HFFc6 (cell line): ENCODE results near the gene RNF208. TPM values are rescaled to one million over a fixed set of nuclear protein-coding genes. Genes with fewer than 3 reads are reported as not detected.

Source experiments
- DNase-seq: peaks from one replicate; pipeline ENCODE4 v3.0.0-alpha.2; 2018
- H3K27ac Mint-ChIP-seq: 2 replicates; pipeline ENCODE4 v1.8.0; 2020; ENCODE audit warnings: mild to moderate bottlenecking, mixed read lengths
- H3K27me3 Mint-ChIP-seq: 2 replicates; pipeline ENCODE4 v1.8.0; 2021; ENCODE audit warnings: mild to moderate bottlenecking, moderate library complexity, mixed read lengths; ENCODE audit not compliant: insufficient read depth
- H3K36me3 Mint-ChIP-seq: 2 replicates; pipeline ENCODE4 v1.8.0; 2021; ENCODE audit warnings: low read depth, mixed read lengths
- H3K4me1 Mint-ChIP-seq: 2 replicates; pipeline ENCODE4 v1.8.0; 2020; ENCODE audit warnings: low read depth, mixed read lengths
- H3K4me3 Mint-ChIP-seq: 2 replicates; pipeline ENCODE4 v1.8.0; 2020; ENCODE audit warnings: mild to moderate bottlenecking, moderate library complexity, mixed read lengths
- H3K9me3 Mint-ChIP-seq: 2 replicates; pipeline ENCODE4 v1.8.0; 2020; ENCODE audit warnings: mild to moderate bottlenecking, mixed read lengths
- total RNA-seq, 6 experiments: library from RNA; stranded (reverse); fragmentation: NEBNext Ultra II Directional; extraction: Animal tissue kit (Norgen Biotek cat#: 25700); gene quantifications; 2 replicates in 1 of 6; 3 replicates in 5 of 6; pipeline ENCODE4 v1.2.3, GENCODE V29; 2021
- TF ChIP-seq, protein P1 (sequence below): fragments of 200-600 bp; sonication (generic); IDR thresholded peaks from 2 replicates; pipeline ENCODE4 v1.5.0; 2021; ENCODE audit warnings: antibody characterized with exemption, mild to moderate bottlenecking

Gene RNF208
- total RNA-seq, 6 experiments from 2014 or later, result 2.5 to 3.8 (median 3.4) TPM

DNA sequence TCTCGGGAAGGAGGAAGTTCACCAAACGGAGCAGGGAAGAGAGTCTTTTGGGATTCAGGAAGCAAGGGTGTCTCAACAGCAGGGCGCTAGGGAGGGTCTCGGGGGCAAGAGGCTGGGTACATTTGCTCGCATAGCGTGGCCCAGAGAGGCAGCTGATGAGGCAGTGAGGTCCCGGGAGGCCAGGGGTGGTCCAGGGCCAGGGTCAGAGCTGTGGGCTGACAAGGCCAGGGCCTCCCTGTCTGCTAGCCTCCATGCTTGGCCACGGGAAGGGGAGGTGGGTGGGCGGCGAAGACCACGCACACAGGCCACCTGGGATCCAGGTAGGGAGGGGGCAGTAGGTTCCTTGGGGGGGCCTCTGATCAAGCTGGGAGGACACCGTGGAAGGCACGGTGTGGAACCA lies 10.5 kb downstream of the RNF208 start:
- H3K27me3 Mint-ChIP-seq, result peaks cover 2% of the 10 kb centered on the region
- H3K36me3 Mint-ChIP-seq, result peaks cover 18% of the 10 kb centered on the region
- TF ChIP-seq, protein P1, sequence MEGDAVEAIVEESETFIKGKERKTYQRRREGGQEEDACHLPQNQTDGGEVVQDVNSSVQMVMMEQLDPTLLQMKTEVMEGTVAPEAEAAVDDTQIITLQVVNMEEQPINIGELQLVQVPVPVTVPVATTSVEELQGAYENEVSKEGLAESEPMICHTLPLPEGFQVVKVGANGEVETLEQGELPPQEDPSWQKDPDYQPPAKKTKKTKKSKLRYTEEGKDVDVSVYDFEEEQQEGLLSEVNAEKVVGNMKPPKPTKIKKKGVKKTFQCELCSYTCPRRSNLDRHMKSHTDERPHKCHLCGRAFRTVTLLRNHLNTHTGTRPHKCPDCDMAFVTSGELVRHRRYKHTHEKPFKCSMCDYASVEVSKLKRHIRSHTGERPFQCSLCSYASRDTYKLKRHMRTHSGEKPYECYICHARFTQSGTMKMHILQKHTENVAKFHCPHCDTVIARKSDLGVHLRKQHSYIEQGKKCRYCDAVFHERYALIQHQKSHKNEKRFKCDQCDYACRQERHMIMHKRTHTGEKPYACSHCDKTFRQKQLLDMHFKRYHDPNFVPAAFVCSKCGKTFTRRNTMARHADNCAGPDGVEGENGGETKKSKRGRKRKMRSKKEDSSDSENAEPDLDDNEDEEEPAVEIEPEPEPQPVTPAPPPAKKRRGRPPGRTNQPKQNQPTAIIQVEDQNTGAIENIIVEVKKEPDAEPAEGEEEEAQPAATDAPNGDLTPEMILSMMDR, result no peak
- H3K9me3 Mint-ChIP-seq, result no peaks in the 10 kb centered on the region
- H3K4me1 Mint-ChIP-seq, result peaks cover 12% of the 10 kb centered on the region
- H3K27ac Mint-ChIP-seq, result peak overlapping the region; percentile 18; the same call in 1 of the 2 replicates
- DNase-seq, result no peak
- H3K4me3 Mint-ChIP-seq, result no peak overlapping the region

DNA sequence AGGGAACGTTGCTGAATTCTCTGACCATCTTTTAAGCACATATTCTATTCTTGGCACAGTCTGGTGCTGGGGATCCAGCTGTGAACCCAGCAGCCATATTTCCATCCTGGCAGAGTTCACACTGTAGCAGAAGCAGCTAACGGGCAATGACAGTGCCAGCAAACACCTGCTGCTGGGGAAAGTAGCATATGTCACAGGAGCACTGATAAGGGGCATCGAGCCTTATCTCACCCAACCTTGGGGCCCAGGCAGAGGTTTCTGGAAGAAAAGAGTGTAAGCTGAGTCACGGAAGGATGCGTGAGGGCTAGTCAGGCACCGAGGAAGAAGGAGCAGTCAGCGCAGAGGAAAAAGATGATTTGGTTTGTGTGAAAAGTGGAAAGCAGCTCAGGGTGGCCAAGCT lies 15.4 kb downstream of the RNF208 start:
- TF ChIP-seq, protein P1, result no peak
- peak overlapping the region; percentile 85 for H3K27ac Mint-ChIP-seq
- peaks cover 3% of the 10 kb centered on the region for H3K27me3 Mint-ChIP-seq
- peaks cover 33% of the 10 kb centered on the region for H3K4me1 Mint-ChIP-seq
- H3K36me3 Mint-ChIP-seq, result peaks cover 20% of the 10 kb centered on the region
- H3K9me3 Mint-ChIP-seq, result no peaks in the 10 kb centered on the region
- no peak for DNase-seq
- H3K4me3 Mint-ChIP-seq, result peak overlapping the region; percentile 98

DNA sequence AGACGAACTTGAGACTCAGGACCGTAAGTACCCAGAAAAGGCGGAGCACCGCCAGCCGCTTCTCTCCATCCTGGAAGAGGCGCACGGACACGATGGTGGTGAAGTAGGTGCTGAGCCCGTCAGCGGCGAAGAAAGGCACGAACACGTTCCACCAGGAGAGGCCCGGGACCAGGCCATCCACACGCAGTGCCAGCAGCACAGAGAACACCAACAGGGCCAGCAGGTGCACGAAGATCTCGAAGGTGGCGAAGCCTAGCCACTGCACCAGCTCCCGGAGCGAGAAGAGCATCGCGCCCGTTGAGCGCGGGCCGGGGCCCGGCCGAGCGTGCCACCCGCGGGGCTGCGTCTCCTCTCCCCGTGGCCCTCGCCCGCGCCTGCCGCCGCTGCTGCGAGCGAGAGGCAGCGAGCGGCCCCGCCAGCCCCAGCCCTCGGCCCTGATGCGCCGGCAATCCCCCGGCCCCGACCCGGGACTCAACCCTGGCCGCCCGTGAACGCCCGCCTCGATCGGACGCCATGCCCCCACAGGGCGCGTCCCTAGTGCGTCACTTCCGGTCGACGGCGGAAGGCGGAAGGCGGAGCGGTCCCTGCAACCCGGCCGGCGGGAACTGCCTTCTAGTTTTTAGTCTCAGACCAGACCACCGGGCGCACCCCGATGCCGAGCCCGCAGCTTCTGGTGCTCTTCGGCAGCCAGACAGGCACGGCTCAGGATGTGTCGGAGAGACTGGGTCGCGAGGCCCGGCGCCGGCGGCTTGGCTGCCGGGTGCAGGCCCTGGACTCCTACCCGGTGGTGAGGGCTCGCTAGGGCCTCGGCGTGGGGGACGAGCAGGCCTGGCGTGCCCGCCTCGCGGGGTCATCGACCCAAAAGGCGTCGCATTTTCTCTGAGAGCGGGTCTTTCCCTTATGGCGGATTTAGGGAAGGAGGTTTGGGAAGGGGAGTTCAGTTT lies 16.6 kb downstream of the RNF208 start, which contains the start of the genes NDOR1 and TMEM203:
Gene NDOR1, plus strand, starts transcription at position 575 of the 944 bp plus-strand sequence. Its CDS starts 78 bp downstream, at position 653.
Gene TMEM203, minus strand, starts transcription at position 523 of the 944 bp plus-strand sequence. Its CDS starts 234 bp downstream, at position 289.
- Mint-ChIP-seq H3K9me3 (no peaks in the 10 kb centered on the region), H3K36me3 (peaks cover 20% of the 10 kb centered on the region), H3K4me1 (peaks cover 33% of the 10 kb centered on the region), H3K4me3 (peak within 1 kb of the TSS; percentile 98), H3K27ac (peak within 1 kb of the TSS; percentile 86), H3K27me3 (peaks cover 1% of the 10 kb centered on the region)
- DNase-seq, result peak; percentile 77
- TF ChIP-seq, protein P1, result no peak

DNA sequence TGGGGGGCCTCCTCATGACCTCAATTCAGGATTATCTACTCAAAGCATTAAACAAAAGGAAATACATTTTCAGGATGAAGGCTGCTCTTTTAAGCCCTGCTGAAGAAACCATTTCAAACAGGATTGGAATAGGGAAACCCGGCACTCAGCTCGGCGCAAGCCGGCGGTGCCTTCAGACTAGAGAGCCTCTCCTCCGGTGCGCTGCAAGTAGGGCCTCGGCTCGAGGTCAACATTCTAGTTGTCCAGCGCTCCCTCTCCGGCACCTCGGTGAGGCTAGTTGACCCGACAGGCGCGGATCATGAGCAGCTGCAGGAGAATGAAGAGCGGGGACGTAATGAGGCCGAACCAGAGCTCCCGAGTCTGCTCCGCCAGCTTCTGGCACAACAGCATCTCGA lies 17.3 kb downstream of the RNF208 start:
- Mint-ChIP-seq H3K27ac (peak overlapping the region; percentile 86), H3K36me3 (peaks cover 20% of the 10 kb centered on the region), H3K9me3 (no peaks in the 10 kb centered on the region), H3K27me3 (peaks cover 1% of the 10 kb centered on the region), H3K4me3 (peak overlapping the region; percentile 98), H3K4me1 (peaks cover 33% of the 10 kb centered on the region)
- DNase-seq, result no peak
- TF ChIP-seq, protein P1, result no peak

DNA sequence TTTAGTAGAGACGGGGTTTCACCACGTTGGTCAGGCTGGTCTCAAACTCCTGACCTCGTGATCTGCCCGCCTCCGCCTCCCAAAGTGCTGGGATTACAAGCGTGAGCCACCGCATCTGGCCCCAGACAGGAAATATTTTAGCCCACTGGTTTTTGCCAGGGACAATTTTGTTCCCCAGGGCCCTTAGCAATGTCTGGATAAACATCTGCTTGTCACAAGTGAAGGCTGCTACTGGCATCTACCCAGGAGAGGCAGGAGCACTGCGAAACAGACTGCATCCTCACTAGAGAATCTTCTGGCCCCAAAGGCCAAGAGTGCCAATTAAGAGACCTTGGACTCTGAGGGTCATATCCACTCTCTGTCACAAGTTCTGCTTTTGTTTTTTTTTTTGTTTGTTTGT lies 19.1 kb downstream of the RNF208 start:
- Mint-ChIP-seq H3K9me3 (no peaks in the 10 kb centered on the region), H3K4me1 (peaks cover 42% of the 10 kb centered on the region), H3K27me3 (peaks cover 1% of the 10 kb centered on the region), H3K4me3 (no peak overlapping the region), H3K36me3 (peaks cover 14% of the 10 kb centered on the region), H3K27ac (no peak overlapping the region)
- DNase-seq, result no peak
- TF ChIP-seq, protein P1, result no peak
